Lower lobe of right lung (tissue), 2 donors: ENCODE data around the gene PNKP. TPM values are rescaled to one million over a fixed set of nuclear protein-coding genes. Genes with fewer than 3 reads are reported as not detected.

Source experiments
- ATAC-seq, 2 donors: fragments of 200-7000 bp; cut with Tn5 transposase; one replicate each; pipeline ENCODE4 v1.9.1; 2020 to 2022; ENCODE audit warnings: mild to moderate bottlenecking in 2 of 2, moderate library complexity in 2 of 2
- DNase-seq: peaks from one replicate; pipeline ENCODE4 v3.0.0-alpha.2; 2020
- H3K27ac ChIP-seq: fragments of 200-600 bp; one replicate; pipeline ENCODE4 v1.8.0; 2022
- H3K27me3 ChIP-seq: fragments of 200-600 bp; one replicate; pipeline ENCODE4 v1.8.0; 2022; ENCODE audit warnings: low read depth
- H3K36me3 ChIP-seq: fragments of 200-600 bp; one replicate; pipeline ENCODE4 v1.8.0; 2022; ENCODE audit warnings: mild to moderate bottlenecking
- H3K4me1 ChIP-seq: fragments of 200-600 bp; one replicate; pipeline ENCODE4 v1.8.0; 2022
- H3K4me3 ChIP-seq: fragments of 200-600 bp; one replicate; pipeline ENCODE4 v1.8.0; 2022; ENCODE audit warnings: mild to moderate bottlenecking
- H3K9me3 ChIP-seq: fragments of 200-600 bp; one replicate; pipeline ENCODE4 v1.8.0; 2022
- CTCF ChIP-seq: fragments of 200-600 bp; IDR thresholded peaks from one replicate; pipeline ENCODE4 v1.8.0; 2022; ENCODE audit warnings: antibody characterized with exemption, mild to moderate bottlenecking
- intact Hi-C: fragments of 100-400 bp; cut with DNase I; formaldehyde crosslinking; loops from one replicate; pipeline ENCODE4 v1.11.0; 2022
- total RNA-seq: library from RNA; stranded (reverse); fragmentation: NEBNext Ultra II Directional; extraction: Animal tissue kit (Norgen Biotek cat#: 25700); gene quantifications from one replicate; pipeline ENCODE4 v1.2.1, GENCODE V29; 2021
- donor health status: DM: no; HTN: yes; CAD: no; lungs with severe emphysema.

Gene PNKP
- total RNA-seq, 1 donor from 2014 or later = 78.0 TPM

GRCh38 chr19:49817964-49818648 is 49.3 kb downstream of the PNKP start, which contains the start of gene MED25:
Gene MED25 (plus strand): TSS chr19:49818289. CDS start chr19:49818342, 53 bp downstream.
- Histone ChIP-seq H3K9me3 (no peaks in the 10 kb centered on the region), H3K4me1 (peaks cover 20% of the 10 kb centered on the region), H3K4me3 (peak within 1 kb of the TSS; percentile 72), H3K27ac (peak within 1 kb of the TSS; percentile 96), H3K27me3 (no peaks in the 10 kb centered on the region), H3K36me3 (peaks cover 10% of the 10 kb centered on the region)
- peak; percentile 87 to 90 for ATAC-seq
- peak; percentile 42 for TF ChIP-seq CTCF
- intact Hi-C loops = no loop called here
- peak; percentile 91 for DNase-seq

- no peak for TF ChIP-seq CTCF
- Histone ChIP-seq H3K27me3 (no peaks in the 10 kb centered on the region), H3K36me3 (peaks cover 4% of the 10 kb centered on the region), H3K4me1 (peaks cover 29% of the 10 kb centered on the region), H3K9me3 (no peaks in the 10 kb centered on the region), H3K4me3 (peak overlapping the region; percentile 72), H3K27ac (peak overlapping the region; percentile 96)
- ATAC-seq = no peak
- intact Hi-C loops = no loop called here
- peak; percentile 56 for DNase-seq
These were observed 50.8 kb downstream of the PNKP start for GRCh38 chr19:49816590-49816989.

DNA sequence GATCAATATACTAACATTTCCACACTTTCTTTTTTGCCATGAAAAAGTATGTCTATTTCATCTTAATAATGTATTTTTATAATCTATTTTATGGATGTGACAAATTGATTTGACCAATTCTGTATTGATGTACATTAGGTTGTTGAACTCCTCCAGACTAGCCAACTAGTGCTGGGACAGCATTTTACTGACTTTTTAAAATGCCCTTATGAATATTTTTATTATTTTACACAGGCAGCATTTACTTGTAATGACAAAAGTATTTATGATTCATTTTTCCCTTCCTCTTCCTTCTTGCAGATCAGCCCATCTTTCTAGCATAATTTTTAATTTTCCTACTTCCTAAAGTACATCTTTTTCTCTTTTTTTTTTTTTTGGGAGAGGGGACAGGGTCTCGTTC is 53.4 kb downstream of the PNKP start:
- intact Hi-C loops = no loop called here
- Histone ChIP-seq H3K27ac (peak overlapping the region; percentile 90), H3K27me3 (no peaks in the 10 kb centered on the region), H3K36me3 (no peaks in the 10 kb centered on the region), H3K4me3 (peak overlapping the region; percentile 66), H3K4me1 (peaks cover 29% of the 10 kb centered on the region), H3K9me3 (no peaks in the 10 kb centered on the region)
- DNase-seq (no peak), ATAC-seq (no peak)
- no peak for TF ChIP-seq CTCF

GRCh38 chr19:49812997-49813861 is 54.1 kb downstream of the PNKP start, which contains the start of gene FUZ:
Gene FUZ (minus strand): TSS chr19:49813292. CDS start chr19:49813106, 186 bp downstream.
- no peaks in the 10 kb centered on the region for H3K27me3 ChIP-seq
- peak; percentile 36 for TF ChIP-seq CTCF
- intact Hi-C loops = no loop called here
- no peaks in the 10 kb centered on the region for H3K9me3 ChIP-seq
- peaks cover 27% of the 10 kb centered on the region for H3K4me1 ChIP-seq
- peak within 1 kb of the TSS; percentile 90 for H3K27ac ChIP-seq
- ATAC-seq (peak; percentile 77 to 80), DNase-seq (peak; percentile 98)
- peak within 1 kb of the TSS; percentile 66 for H3K4me3 ChIP-seq
- no peaks in the 10 kb centered on the region for H3K36me3 ChIP-seq

GRCh38 chr19:49812452-49812996 is 54.9 kb downstream of the PNKP start:
- ATAC-seq (no peak), DNase-seq (no peak)
- TF ChIP-seq CTCF = no peak
- H3K27ac ChIP-seq = peak overlapping the region; percentile 90
- H3K36me3 ChIP-seq = no peaks in the 10 kb centered on the region
- H3K4me3 ChIP-seq = peak overlapping the region; percentile 66
- no peaks in the 10 kb centered on the region for H3K9me3 ChIP-seq
- intact Hi-C loops = no loop called here
- peaks cover 27% of the 10 kb centered on the region for H3K4me1 ChIP-seq
- no peaks in the 10 kb centered on the region for H3K27me3 ChIP-seq
